Measurements from ENCODE around the gene GLTP.

DNA sequence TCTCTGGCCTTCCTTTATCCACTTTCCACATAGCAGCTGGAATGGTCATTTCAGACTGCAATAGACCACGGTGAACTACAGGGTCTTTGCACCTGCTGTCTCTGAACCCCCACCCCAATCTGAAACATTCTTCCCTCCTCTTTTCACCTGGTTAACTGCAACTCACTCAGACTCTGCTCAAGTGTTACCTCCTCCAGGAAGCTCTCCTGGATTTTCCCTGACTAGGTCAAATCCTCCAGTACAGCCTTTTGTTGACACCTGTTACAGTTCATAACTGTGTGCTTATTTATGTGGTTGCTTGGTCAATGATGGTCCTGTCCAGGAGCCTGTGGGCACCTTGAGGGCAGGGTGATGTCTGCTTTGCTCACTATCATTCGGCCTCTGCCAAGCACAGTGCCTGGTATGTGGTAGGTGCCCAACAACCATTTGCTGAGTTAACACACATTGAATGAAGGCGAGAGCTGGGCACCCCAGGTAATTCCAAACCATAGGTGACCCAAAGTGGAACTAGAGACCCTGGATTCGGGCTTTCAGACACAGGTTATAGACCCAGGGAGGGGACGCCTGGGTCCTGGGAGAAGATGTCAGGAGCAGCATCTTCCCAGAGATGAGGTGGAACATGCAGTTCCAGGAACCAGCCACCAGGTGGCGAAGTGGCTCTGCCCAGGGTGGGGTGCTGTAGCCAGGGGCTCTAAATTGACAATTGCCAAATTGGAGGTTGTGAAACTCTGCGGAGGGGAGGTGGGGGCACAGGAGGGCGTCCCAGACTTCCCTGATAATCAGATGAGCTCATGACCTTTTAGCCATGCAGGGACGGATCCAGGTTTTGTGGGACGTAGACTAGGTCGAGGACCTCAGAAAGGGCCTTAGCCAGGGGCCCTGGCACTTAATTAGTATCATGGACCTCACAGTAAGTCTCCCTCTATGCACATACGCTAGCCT is 75.2 kb downstream of the GLTP start:
- TF ChIP-seq, protein P1, sequence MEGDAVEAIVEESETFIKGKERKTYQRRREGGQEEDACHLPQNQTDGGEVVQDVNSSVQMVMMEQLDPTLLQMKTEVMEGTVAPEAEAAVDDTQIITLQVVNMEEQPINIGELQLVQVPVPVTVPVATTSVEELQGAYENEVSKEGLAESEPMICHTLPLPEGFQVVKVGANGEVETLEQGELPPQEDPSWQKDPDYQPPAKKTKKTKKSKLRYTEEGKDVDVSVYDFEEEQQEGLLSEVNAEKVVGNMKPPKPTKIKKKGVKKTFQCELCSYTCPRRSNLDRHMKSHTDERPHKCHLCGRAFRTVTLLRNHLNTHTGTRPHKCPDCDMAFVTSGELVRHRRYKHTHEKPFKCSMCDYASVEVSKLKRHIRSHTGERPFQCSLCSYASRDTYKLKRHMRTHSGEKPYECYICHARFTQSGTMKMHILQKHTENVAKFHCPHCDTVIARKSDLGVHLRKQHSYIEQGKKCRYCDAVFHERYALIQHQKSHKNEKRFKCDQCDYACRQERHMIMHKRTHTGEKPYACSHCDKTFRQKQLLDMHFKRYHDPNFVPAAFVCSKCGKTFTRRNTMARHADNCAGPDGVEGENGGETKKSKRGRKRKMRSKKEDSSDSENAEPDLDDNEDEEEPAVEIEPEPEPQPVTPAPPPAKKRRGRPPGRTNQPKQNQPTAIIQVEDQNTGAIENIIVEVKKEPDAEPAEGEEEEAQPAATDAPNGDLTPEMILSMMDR (IDR thresholded peaks at IDR 0.05) = peak; percentile 91 to 98 (median 94)
- TF ChIP-seq POLR2A (IDR thresholded peaks at IDR 0.05) = no peak

Data from adrenal gland (tissue), 5 donors.